ENCODE measurements around the gene HIRIP3. TPM values are rescaled to one million over a fixed set of nuclear protein-coding genes. Genes with fewer than 3 reads are reported as not detected.
A peak's percentile ranks its signal among the peaks of the same experiment; 100 is the strongest.
"Not testable (repeated sequence)": the region's sequence is repeated elsewhere in the genome, so short reads cannot be mapped to it uniquely, and the experiment has no call there.

HIRIP3 gene
- 10 to 100 TPM in 7 of 8 experiments, 1 to 10 TPM in 1; 7.9 to 30.4 (median 16.9) TPM for total RNA-seq

GRCh38 chr16:29995324-29995910, at the start of gene HIRIP3:
Gene HIRIP3, minus strand, starts transcription at chr16:29995617. Its CDS starts 12 bp downstream, at chr16:29995605.
- Histone ChIP-seq H3K27ac (peak within 1 kb of the TSS; percentile 97 to 98), H3K4me1 (replicated peaks in 1 of 2) (peaks cover 5 to 10% of the 10 kb centered on the region in 2 donors), H3K4me3 (peak within 1 kb of the TSS; percentile 54 to 91 (median 73))
- peak; percentile 53 to 78 (median 69) for ATAC-seq (replicated peaks in 6 of 8)
- in situ Hi-C loops (cut with MboI; ENCODE audit: low pct_unique_long_range_greater_than_20kb in 2 of 9, low sequenced_read_pairs in 9 of 9, unreplicated experiment in 9 of 9): no loop called here
- WGBS, 10 experiments: 0 to 1% (median 0%) methylated on average over 1 to 17 of the region's 53 CpGs; no CpG with 5 or more reads in 2 of the 10 experiments

- 3 to 68% (median 51%) methylated on average over 3 to 5 of the region's 5 CpGs for WGBS, 10 experiments
- H3K4me1 ChIP-seq (replicated peaks in 1 of 2): no peaks in the 10 kb centered on the region
- no peak overlapping the region for H3K27ac ChIP-seq
- in situ Hi-C loops (cut with MboI; ENCODE audit: low pct_unique_long_range_greater_than_20kb in 2 of 9, low sequenced_read_pairs in 9 of 9, unreplicated experiment in 9 of 9): loop anchor here in 1 of 9 experiments (25.0 kb wide), 1 partner anchor 330 kb away; no protein-coding TSS in a partner anchor
- ATAC-seq (replicated peaks in 6 of 8): peak in 1 of 8 experiments; percentile 42
- no peak overlapping the region for H3K4me3 ChIP-seq
These were observed 46.4 kb upstream of the HIRIP3 start for GRCh38 chr16:30041841-30042240.

- not testable (repeated sequence) for ATAC-seq (replicated peaks in 6 of 8); H3K27ac ChIP-seq
These were observed 45.3 kb upstream of the HIRIP3 start for GRCh38 chr16:30040690-30041089.

GRCh38 chr16:30040221-30040620, 44.8 kb upstream of the HIRIP3 start:
- ATAC-seq (replicated peaks in 6 of 8): no peak
- in situ Hi-C loops (cut with MboI; ENCODE audit: low pct_unique_long_range_greater_than_20kb in 2 of 9, low sequenced_read_pairs in 9 of 9, unreplicated experiment in 9 of 9): loop anchor here in 1 of 9 experiments (25.0 kb wide), 1 partner anchor 328 kb away; no protein-coding TSS in a partner anchor
- Histone ChIP-seq H3K4me3 (no peak overlapping the region), H3K27ac (no peak overlapping the region), H3K4me1 (replicated peaks in 1 of 2) (no peaks in the 10 kb centered on the region)
- WGBS, 10 experiments: 20 to 100% (median 60%) methylated on average over 1 to 4 of the region's 5 CpGs; no CpG with 5 or more reads in 3 of the 10 experiments

More at GRCh38 chr16:30040690-30041089, 45.3 kb upstream of the HIRIP3 start:
- H3K4me1 ChIP-seq (replicated peaks in 1 of 2); H3K4me3 ChIP-seq: not testable (repeated sequence)
- in situ Hi-C loops (cut with MboI; ENCODE audit: low pct_unique_long_range_greater_than_20kb in 2 of 9, low sequenced_read_pairs in 9 of 9, unreplicated experiment in 9 of 9): loop anchor here in 1 of 9 experiments (25.0 kb wide), 1 partner anchor 328 kb away; no protein-coding TSS in a partner anchor
- WGBS, 10 experiments: 0 to 94% (median 75%) methylated on average over 1 to 4 of the region's 5 CpGs; no CpG with 5 or more reads in 1 of the 10 experiments

GRCh38 chr16:30033270-30033669, 37.9 kb upstream of the HIRIP3 start:
- no peak for ATAC-seq (replicated peaks in 6 of 8)
- in situ Hi-C loops (cut with MboI; ENCODE audit: low pct_unique_long_range_greater_than_20kb in 2 of 9, low sequenced_read_pairs in 9 of 9, unreplicated experiment in 9 of 9): loop anchor here in 1 of 9 experiments (25.0 kb wide), 1 partner anchor 321 kb away; no protein-coding TSS in a partner anchor
- 40 to 100% (median 80%) methylated on average over 1 to 7 of the region's 7 CpGs; no CpG with 5 or more reads in 3 of the 10 experiments for whole genome bisulfite sequencing, 10 experiments
- Histone ChIP-seq H3K27ac (no peak overlapping the region), H3K4me3 (no peak overlapping the region), H3K4me1 (replicated peaks in 1 of 2) (peaks cover 22 to 32% of the 10 kb centered on the region in 2 donors)

GRCh38 chr16:30032083-30032819, 36.8 kb upstream of the HIRIP3 start:
- H3K4me1 ChIP-seq (replicated peaks in 1 of 2): peaks cover 22 to 34% of the 10 kb centered on the region in 2 donors
- peak; percentile 29 to 69 (median 44) for ATAC-seq (replicated peaks in 6 of 8)
- H3K4me3 ChIP-seq: peak overlapping the region in 3 of 5 donors; percentile 1 to 46 (median 1)
- in situ Hi-C loops (cut with MboI; ENCODE audit: low pct_unique_long_range_greater_than_20kb in 2 of 9, low sequenced_read_pairs in 9 of 9, unreplicated experiment in 9 of 9): loop anchor here in 1 of 9 experiments (25.0 kb wide), 1 partner anchor 320 kb away; no protein-coding TSS in a partner anchor
- WGBS, 10 experiments: 2 to 100% (median 31%) methylated on average over 1 to 9 of the region's 12 CpGs
- no peak overlapping the region for H3K27ac ChIP-seq

- H3K4me3 ChIP-seq: peak overlapping the region; percentile 46 to 78 (median 50)
- peak in 4 of 8 experiments; percentile 1 to 6 (median 2) for ATAC-seq (replicated peaks in 6 of 8)
- in situ Hi-C loops (cut with MboI; ENCODE audit: low pct_unique_long_range_greater_than_20kb in 2 of 9, low sequenced_read_pairs in 9 of 9, unreplicated experiment in 9 of 9): loop anchor here in 1 of 9 experiments (25.0 kb wide), 1 partner anchor 319 kb away; no protein-coding TSS in a partner anchor
- H3K4me1 ChIP-seq (replicated peaks in 1 of 2): peaks cover 22 to 34% of the 10 kb centered on the region in 2 donors
- WGBS, 10 experiments: 19 to 100% (median 26%) methylated on average over 1 to 8 of the region's 11 CpGs; no CpG with 5 or more reads in 7 of the 10 experiments
- H3K27ac ChIP-seq: peak overlapping the region; percentile 25 to 78
These were observed 36.1 kb upstream of the HIRIP3 start for GRCh38 chr16:30031477-30031918.

GRCh38 chr16:30030841-30031413, 35.5 kb upstream of the HIRIP3 start, which contains the start of gene TLCD3B:
Gene TLCD3B, minus strand, starts transcription at chr16:30031271. Its CDS starts 744 bp downstream, at chr16:30030527.
- Histone ChIP-seq H3K27ac (peak within 1 kb of the TSS; percentile 52 to 78), H3K4me1 (replicated peaks in 1 of 2) (peaks cover 22 to 34% of the 10 kb centered on the region in 2 donors), H3K4me3 (peak within 1 kb of the TSS; percentile 46 to 78 (median 50))
- no CpG with 5 or more reads among the region's 27 CpGs for WGBS, 10 experiments
- in situ Hi-C loops (cut with MboI; ENCODE audit: low pct_unique_long_range_greater_than_20kb in 2 of 9, low sequenced_read_pairs in 9 of 9, unreplicated experiment in 9 of 9): loop anchor here in 1 of 9 experiments (25.0 kb wide), 1 partner anchor 319 kb away; no protein-coding TSS in a partner anchor
- peak in 7 of 8 experiments; percentile 15 to 82 (median 76) for ATAC-seq (replicated peaks in 6 of 8)

GRCh38 chr16:30030011-30030685, 34.7 kb upstream of the HIRIP3 start:
- Histone ChIP-seq H3K27ac (peak overlapping the region; percentile 44 to 72), H3K4me1 (replicated peaks in 1 of 2) (peaks cover 22 to 34% of the 10 kb centered on the region in 2 donors), H3K4me3 (peak overlapping the region; percentile 46 to 78 (median 50))
- in situ Hi-C loops (cut with MboI; ENCODE audit: low pct_unique_long_range_greater_than_20kb in 2 of 9, low sequenced_read_pairs in 9 of 9, unreplicated experiment in 9 of 9): loop anchor here in 1 of 9 experiments (25.0 kb wide), 1 partner anchor 318 kb away; no protein-coding TSS in a partner anchor
- ATAC-seq (replicated peaks in 6 of 8): peak in 5 of 8 experiments; percentile 1 to 15 (median 12)
- 0 to 47% (median 17%) methylated on average over 1 to 8 of the region's 23 CpGs; no CpG with 5 or more reads in 6 of the 10 experiments for WGBS, 10 experiments

GRCh38 chr16:30028438-30029076, 33.1 kb upstream of the HIRIP3 start:
- 5 to 100% (median 31%) methylated on average over 1 to 9 of the region's 18 CpGs; no CpG with 5 or more reads in 6 of the 10 experiments for WGBS, 10 experiments
- in situ Hi-C loops (cut with MboI; ENCODE audit: low pct_unique_long_range_greater_than_20kb in 2 of 9, low sequenced_read_pairs in 9 of 9, unreplicated experiment in 9 of 9): loop anchor here in 1 of 9 experiments (25.0 kb wide), 1 partner anchor 316 kb away; no protein-coding TSS in a partner anchor
- H3K4me3 ChIP-seq: no peak overlapping the region
- ATAC-seq (replicated peaks in 6 of 8): peak in 3 of 8 experiments; percentile 43 to 65 (median 50)
- peaks cover 22 to 34% of the 10 kb centered on the region in 2 donors for H3K4me1 ChIP-seq (replicated peaks in 1 of 2)
- H3K27ac ChIP-seq: no peak overlapping the region

Measured in motor neuron (in vitro differentiated cells).